HG02981 (cell line): ENCODE measurements around the gene ACOX1.

Experiments
- ATAC-seq: cut with Tn5 transposase; IDR thresholded peaks from one replicate; pipeline ENCODE4 v1.9.1; 2021; ENCODE audit warnings: mild to moderate bottlenecking, moderate library complexity; ENCODE audit not compliant: unreplicated experiment

The ACOX1 gene

DNA sequence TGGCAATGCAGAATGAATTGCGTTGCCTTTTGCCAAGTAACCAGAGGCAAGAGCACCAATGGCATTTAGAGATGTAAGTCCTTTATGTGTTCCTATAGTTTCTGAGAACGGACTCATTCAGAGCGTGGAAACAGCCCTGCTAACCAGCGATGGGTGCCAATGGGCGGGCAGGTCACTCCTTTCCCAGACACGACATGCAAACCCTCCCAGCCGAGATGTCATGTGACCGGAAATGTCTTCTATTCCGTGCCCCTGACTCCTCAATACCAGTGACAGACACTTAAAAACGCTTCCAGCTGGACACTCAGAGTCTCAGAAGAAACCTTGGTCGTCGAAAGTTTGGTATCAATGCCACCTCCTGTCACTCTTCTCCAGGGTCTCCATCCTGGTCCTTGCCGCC is 41.3 kb downstream of the ACOX1 start:
- ATAC-seq = no peak

DNA sequence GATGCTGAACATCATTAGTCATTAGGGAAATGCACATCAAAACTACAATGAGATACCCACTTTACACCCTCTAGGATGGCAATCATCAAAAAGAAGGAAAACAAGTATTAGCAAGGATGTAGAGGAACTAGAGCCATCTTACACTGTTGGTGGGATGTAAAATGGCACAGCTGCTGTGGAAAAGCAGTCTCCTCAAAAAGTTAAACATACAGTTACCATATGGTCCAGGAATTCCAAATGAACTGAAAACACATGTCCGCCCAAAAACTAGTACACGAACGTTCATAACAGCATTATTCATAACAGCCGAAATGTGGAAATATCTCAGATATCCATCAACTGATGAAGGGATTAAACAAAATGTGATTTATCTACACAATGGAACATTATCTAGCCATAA is 45.2 kb downstream of the ACOX1 start:
- ATAC-seq = no peak

DNA sequence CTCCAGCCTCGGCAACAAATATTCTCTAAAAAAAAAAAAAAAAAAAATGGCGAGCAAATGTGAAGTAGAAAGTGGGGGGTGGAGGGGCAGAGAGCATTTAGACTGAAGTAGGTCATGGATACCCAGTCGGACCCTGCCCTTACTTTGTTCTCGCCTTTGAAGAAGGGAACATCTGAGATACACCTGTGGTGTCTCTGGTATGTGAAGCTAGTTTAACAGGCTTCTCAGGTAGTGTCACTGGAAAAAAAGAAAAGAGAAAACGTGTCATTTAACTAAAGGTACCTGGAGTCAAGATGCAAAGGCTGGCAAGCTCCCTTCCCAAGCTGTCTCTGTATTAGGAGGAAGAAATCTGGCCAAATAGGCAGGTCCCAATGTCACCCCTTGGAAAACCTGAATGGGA is 46.1 kb downstream of the ACOX1 start:
- no peak for ATAC-seq

DNA sequence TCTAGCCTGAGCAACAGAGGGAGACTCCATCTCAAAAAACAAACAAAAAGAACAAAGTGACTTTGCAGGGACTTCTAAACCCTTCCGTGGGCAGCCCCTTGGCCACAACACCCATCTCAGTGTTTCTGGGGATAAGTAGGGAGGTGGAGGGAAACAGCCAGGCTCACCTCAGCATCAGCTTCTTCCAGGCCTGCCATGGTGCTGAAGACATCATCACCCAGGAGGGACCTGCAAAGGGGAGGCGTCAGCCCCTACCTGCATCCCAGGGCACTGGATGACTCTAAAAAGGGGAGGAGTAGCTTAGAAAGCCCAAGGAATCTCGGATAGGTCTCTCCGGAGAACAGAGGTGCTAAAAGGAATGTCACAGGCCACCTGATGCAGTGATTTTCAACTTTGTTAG is 47.9 kb downstream of the ACOX1 start:
- no peak for ATAC-seq

DNA sequence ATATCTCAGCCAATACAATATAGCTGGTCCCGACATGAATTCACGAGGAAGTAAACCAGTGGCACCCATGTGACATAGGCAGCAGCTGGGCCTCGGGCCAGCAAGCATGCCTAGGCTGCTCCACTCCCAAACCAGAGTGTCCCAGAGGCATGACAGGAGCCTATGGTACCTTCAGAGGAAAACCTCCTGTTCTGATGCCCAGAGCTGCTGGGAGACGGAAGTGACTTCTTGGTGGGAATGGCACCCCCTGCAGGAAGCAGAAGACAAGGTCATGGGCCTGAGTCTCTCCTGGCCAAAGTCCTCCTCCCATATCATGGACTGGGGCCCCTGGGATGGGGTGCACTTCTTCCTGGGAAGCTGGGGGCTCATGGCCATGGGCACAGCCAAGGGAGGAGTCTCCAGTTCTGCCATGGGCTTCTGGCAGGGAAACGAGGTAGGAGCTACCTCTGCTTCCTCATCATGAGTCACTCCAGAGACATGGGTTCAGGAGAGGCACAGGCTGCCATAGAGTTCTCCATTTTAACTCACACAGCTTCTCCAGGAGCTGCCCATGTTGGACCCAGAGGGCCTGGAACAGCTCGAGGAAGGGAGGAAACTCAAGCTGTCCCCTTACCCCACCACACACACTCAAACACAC is 51.6 kb downstream of the ACOX1 start:
- no peak for ATAC-seq

DNA sequence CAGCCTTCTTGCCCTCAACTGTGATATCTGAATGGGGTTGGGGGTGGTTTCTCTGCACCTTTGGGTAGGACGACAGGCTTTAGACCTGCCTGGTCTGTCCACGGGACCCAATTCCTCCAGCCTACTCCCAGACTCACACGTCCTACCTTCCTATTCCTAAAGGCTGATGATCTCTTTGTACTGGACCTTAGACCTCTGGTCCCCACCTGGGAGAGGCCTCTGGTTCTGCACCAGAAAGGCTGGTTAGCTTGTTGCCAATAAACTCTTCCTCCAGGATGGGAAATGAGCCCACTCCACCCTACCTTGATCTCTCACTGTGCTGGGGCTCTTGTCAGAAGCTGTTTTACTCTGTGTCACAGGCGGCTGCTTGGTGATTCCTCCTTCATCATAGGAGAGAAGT is 52.5 kb downstream of the ACOX1 start:
- ATAC-seq = no peak

DNA sequence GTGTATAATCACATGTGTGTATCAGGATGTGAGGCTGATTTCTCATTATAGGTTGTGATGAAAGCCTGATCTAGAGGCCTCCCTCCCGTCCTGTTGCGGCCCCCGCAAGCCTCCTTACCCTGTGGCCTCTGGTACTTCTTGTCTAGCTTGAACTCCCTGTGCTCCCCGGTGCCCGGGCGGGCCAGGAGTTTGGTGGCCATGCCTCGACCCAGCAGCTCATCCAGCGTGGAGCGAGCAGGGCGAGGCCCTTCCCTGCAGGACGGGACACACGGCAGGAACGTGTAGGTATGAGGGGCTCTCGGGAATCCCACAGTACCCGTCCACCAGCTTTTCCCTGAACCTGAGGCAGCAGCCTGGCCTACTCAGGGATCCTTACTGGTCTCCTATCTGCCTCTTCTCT is 53.1 kb downstream of the ACOX1 start:
- ATAC-seq = no peak

DNA sequence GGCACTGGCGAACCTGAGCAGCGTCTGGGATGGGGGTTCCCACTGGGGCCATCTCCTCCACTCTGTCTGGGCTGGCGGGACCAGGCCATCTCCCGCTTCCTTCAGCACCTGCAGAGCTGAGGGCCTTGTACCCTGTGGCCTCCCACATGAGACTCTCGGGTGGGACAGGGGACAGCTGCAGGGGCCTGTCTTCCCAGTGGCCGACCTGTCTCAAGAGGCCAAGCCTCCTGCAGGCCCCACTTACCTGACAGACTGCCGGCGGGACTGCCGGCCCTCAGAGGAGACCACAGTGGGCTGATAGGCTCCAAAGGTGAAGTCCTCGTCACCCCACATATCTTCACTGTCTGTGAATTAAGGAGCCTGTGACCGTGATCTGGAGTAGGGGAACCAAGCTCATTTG is 53.9 kb downstream of the ACOX1 start:
- no peak for ATAC-seq

DNA sequence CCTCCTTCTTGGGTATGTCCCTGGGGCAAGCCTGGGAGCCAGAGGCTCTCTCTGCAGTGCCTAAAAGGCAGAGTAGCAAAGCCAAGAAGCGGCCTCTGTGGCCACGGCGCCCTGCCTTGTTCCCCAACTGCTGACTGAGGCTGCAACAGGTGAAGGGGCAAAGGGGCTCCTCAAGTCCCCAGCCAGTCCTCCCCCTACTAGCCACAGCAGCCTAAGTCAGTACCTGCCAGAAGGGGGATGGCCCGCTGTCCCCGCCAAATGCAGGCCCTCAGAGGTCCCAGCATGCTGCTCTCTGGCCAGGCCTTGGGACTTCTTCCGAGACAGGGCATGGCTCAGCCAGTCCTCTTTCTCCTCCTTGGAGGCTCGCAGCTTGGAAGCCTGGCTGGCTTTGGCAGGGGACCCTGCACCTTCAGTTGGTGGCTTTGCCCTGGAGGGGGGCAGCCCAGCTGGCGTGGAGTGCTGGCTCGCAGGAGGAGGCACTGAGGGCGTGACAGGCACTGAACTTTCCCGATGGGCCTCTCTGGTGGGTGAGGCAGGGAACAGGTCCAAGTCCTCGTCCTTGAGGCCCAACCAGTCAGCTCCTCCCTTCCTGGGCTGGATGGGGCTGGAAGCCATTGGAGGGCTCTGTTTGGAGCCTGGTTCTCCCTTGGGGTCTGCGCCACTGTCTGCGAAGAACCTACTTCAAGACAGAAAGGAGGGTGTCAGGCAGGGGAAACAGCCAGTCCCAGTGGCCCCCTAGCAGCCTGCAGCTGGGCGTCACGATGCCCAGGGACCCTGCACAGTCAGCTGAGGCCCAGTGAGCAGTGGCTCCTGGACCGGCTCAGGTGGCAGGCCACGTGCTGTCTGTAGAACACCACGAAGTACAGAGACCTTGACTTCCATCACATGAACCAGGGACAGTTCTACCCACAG is 55.7 kb downstream of the ACOX1 start:
- ATAC-seq = no peak

DNA sequence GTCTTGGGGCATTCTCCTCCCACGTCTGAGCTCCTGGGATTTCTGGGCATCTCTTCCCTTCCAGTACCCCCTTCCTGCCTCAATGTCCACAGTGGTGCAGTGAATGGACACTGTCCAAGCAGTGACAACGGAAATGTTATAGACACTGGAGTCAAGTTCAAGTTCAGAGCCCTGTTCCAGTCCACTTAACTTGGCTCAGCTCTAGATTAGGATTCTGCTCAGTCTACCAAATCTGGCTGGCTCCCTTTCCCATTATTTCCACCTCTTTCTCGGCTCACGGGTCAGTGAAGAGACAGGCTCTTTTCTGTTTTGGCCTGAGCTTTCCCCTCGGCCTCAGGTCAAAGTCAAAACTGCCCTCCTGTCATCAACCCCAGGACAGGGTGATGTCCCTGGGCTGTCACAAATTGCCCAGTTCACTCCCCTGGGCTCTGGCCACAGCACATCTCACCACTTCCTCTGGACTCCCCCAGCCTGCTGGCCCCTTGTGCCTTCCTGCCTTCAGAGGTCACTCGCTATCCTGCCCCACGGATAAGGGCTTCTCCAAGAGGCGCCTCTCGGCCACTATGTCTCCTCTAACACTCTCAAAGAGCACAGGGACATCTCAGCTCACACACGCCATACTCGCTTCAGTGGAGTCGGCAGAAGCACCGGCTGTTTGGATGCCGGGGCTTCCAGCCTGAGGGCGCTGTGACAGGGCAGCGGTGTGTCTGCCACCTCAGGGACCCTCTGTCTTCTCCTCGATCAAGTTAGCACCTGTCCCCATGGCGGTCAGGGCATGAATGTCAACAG is 56.6 kb downstream of the ACOX1 start:
- ATAC-seq = no peak

DNA sequence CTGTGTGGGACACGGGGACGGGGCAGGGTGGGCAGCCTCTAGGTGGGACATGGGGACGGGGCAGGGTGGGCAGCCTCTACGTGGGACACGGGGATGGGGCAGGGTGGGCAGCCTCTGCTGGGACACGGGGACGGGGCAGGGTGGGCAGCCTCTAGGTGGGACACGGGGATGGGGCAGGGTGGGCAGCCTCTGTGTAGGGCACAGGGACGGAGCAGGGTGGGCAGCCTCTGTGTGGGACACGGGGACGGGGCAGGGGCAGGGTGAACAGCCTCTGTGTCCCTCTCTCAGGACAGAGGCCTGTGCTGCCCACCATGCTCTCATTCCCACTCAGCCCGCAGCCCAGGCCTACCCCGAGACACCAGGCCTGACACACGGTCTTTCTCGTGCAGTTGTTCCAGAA is 57.4 kb downstream of the ACOX1 start:
- no peak for ATAC-seq

DNA sequence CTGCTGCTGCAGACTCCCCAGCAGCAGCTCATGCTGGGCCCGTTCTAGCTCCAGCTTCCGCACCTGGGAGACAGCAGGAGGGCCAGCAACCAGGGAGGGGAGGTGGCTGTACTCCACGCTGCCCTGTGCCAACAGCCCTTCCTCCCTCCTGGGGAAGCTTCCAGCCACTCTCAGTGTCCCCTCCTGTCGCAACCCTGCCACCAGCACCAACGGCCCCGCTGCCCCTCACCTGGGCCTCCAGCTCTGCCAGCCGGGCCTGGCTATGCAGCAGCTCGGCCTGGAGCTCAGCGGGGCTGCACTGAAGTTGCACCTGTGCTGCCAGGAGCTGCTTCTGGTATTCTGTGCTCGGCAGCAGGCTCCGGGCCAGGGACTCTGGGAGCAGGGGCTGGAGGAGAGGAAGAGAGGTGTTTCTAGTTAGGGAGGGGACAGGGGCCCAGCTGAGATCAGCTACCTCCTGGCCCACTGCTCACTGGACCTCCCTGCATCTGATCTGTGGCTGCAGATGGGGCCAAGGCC is 58.9 kb downstream of the ACOX1 start:
- no peak for ATAC-seq

DNA sequence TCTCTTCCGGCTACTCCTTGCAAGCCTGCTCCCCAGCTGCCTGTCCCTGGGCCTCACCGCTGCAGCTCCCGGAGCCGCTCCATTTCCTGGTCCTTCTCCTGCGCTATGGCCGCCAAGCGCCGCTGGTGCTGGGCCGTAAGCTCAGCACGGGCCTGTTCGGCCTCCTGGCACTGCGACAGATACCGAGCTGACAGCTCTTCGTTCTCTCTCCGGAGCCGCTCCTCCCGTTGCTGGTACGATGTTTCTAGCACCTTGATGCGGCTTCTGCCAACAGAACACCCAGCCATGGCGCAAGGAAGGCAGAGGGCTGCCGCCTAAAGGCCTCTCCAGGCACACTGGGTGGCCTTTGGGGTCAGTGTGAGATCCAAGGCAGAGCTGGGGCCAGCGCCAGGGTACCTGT is 59.4 kb downstream of the ACOX1 start:
- ATAC-seq = no peak

DNA sequence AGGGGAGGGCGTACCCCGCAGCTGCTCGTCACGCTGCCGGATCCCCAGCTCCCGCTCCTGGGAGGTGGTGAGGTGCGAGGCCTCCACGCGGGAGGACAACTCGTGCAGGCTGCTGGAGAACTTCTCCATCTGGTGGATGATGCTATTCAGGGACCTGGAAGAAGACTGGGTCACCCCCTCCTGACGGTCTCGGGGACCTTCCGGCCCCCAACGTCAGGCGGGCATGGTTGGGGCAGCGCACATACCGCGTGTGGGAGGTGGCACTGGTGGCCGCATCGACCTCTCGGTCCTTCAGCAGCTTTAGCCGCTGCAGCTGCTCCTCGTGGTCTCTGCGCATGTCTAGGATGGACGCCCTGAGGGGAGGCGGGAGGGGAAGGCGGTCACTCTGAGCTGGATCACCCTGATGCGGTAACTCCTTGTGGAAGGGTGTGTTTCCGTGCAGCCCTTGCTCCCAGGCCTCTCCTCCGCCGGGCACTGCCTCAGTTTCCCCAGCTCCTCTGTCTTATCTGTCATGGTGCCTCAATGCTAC is 61.0 kb downstream of the ACOX1 start:
- ATAC-seq = no peak

DNA sequence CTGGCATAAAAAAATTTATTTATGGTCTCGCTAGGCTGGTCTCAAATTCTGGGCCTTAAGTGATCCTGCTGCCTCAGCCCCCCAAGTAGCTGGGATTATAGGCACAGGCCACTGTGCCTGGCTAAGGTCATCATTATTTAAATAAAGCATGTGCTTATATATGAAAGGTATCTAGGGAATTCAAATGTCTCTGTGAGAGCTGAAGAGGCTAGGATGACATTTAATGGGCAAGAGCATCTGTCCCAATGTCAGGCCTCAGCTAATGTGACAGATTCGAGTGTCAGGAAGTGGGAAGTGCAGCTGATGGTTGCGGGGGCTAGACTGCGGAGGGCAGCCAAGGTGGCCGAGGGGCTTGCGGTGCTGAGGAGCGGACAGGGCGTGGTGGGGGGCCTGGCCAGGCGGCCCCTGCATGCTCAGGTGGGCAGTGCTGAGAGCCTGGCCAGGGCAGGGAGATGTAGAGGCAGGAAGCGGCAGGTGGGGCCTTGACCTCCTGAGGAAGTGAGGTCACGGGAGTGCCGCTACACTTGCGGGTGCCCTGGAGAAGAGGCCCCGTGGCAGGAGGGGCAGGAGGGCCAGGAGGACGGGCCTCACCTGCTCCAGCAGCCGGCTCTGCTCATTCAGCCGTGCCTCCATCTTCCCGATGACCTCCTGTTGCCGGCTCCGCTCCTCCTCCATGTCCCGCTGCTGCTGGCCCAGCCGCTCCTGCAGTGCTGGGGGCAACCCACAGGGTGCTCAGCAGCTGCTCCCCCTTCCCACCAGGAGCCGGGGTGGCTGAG is 61.6 kb downstream of the ACOX1 start:
- ATAC-seq = no peak

DNA sequence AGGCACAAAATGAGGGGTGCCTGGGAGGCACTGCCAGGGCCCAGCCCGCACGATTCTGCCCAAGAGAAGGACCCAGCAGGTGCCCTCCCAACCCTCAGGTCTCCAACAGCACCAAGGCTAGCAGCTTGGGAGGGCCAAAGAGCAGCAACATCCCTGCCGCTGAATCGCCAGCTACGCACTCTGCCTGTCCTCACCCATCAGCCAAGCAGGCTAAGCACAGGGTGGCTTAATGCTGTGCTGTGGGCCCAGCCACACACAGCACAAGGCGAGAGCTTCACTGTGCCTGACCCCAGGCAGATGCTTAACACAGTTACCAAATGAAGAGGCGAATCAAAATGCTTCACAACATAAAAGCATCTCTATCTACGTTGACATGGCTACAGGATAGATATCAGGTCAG is 63.7 kb downstream of the ACOX1 start:
- ATAC-seq = no peak

DNA sequence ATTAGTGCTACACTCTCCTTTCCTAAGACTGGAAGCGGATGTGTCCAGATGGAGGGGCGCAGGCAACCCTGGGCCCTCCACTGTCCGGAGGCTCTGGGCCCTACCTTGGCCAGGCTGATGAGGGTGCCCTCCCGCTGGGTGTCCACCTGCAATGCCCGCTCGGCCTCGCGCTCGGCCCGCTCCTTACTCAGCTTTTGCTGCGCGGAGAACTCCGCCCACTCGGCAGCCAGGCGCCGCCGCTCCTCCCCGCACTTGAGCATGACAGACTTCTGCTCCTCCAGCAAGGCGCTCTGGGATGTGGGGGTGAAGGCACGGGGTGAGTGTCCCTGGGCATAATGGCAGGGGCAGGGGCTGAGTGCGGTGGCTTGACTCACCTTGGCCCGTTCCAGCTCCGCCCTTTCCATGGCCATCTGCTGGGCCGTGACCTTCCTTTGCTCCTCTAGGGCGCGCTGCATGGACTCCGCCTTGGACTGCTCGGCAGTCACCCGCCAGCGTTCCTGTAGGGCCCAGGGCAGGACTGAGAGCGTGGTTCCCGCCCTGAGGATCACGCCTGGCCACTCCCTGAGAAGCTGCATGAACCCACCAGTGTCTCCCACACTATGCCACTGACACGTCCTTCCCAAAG is 64.2 kb downstream of the ACOX1 start:
- no peak for ATAC-seq

DNA sequence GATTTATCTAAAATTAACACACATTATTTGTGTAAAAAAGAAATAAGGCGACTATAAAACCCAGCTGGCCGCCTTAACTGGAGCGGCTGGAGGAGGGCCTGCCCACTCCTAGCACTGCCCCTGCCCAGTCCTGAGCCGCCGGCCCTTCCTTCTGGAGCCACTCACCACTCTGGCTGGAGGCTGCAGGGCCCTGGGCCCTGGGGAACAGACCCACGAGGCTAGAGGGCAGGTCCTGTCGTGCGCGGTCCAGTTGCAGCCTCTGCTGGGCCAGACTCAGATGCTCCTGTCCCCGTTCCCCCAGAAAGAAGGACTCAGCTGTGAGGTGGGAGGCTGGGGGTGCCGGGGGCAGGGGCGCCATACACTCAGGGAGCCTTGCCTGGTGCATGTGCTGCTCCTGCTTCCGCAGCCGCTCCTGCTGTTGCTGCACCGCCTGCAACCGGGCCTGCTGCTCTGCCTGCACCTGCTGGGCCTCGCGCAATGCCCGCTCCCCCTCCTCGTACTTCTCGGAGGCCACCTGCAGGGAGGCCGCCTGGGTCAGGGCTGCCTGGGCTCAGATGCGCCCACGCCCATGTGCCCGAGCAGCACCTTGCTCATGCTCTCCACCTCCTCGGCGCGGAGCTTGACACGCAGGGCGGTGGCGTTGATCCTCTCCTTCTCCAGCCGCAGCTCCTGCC is 65.3 kb downstream of the ACOX1 start:
- no peak for ATAC-seq

DNA sequence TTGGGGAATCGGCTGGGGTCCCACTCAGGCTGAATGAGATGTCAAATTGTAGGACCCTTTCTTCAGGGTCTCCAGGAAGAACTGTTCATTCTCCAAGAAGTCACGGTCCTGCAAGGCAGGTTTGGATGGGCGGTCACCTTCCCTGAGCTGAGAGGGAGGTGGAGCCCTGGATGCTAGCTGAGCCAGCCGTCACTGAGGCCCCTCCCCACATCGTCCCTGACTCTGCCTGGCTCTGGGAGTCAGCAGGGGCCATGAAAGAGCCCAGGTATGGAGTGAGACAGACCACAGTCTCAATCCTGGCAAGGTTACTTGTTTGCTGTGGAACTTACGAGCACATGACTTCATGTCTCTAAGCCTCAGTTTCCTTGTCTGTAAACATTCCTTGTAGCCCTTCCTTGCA is 68.3 kb downstream of the ACOX1 start:
- ATAC-seq = no peak
